T1000 (cell line): Measurements from ENCODE around the gene ASXL2.
"Not testable (repeated sequence)": the region's sequence is repeated elsewhere in the genome, so short reads cannot be mapped to it uniquely, and the experiment has no call there.

Source experiments
- DNase-seq: peaks from one replicate; lab custom pipeline; 2025; ENCODE audit warnings: mixed read lengths; lab: John Stamatoyannopoulos, UW

ASXL2 gene

GRCh38 chr2:25736899-25737515, 141.3 kb downstream of the ASXL2 start:
- no peak for DNase-seq

- no peak for DNase-seq
Observed at GRCh38 chr2:25735835-25736234, 142.5 kb downstream of the ASXL2 start.

- DNase-seq, result no peak
Observed at GRCh38 chr2:25728559-25728958, 149.7 kb downstream of the ASXL2 start.

DNA sequence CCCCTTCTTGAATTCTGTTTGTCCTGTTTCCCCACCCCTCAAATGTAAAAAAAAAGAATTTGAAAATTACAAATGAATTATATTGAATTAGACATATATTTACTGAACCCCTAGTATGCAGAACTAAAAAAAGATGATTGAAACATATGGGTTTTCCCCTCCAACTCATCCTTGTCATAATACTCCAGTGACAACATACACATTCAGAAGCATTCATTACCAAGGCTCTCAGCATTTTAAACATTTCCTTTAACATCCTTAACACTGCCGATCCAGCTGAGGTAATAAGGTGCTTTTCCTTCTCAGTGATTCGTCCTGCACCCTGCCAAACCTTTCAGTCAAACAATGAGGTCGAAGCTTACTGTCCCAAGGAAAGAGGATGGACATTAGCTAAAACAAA, 151.8 kb downstream of the ASXL2 start:
- no peak for DNase-seq

DNA sequence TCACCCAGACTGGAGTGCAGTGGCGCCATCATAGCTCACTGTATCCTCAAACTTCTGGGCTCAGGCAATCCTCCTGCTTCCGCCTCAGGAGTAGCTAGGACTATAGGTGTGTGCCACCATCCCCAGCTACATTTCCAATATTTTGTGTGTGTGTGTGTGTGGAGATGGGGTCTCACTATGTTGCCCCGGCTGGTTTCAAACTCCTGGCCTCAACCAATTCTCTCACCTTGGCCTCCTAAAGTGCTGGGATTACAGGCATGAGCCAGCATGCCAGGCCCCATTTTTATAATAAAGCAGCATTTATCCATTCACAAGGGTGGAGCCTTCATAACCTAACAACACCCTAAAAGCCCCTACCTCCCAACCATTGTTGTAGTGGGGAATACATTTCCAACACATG, 152.4 kb downstream of the ASXL2 start:
- DNase-seq, result no peak

DNA sequence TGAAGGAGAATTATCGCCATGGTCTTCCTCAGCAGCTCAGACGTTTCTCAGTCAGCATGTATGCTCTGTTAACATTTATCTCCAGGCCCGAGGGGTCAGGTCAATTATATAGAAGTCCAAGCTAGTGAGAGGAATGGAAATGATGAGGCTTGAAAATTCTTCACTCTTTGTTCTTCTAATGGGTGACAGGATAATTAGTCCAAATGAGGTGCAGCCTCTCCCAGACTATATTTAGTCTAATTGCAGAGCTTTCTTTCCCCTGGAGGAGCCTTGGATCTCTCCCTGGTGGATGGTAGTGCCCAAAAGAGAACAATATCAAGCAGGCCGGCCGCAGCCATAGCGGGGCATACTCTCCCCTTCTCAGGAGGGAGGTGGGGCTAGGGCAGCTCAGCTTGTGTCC, 153.5 kb downstream of the ASXL2 start:
- DNase-seq, result no peak

DNA sequence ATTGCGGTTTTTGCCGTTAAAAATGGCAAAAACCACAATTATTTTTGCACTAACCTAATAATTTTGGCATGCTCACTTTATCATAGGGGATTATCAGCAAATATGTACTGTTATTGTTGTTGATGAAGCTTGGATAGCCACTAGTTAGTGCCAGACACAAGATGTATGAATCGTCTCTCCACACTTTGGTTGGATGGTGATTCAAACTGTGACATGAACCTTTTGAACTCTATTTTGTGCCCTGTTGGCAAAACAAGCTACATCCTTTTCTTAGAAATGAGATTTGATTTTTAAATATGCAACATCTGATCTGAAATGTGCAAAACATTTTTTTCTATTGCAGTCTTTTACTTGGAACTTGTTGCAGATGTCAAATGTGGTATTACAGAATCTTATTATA, 156.1 kb downstream of the ASXL2 start:
- no peak for DNase-seq

DNA sequence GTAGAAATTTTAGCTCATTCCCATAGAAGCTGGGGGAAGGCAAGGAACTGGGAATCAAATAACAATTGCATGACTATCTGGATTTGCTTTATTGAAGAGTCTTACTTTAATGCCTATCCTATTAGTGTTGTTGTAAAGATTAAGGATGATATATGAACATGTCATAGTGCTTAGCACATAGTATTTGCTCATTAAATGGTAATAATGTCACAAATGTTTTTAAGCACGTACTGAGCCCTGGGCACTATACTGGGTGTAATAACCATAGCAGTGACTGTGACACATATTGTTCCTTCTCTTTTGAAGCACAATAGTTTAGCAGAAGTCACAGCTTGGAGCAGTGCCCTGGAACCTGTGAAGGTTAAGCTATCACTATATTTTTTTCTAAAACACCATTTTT, 157.7 kb downstream of the ASXL2 start:
- DNase-seq, result no peak

- DNase-seq, result no peak
Observed at GRCh38 chr2:25714740-25715139, 163.5 kb downstream of the ASXL2 start.

DNA sequence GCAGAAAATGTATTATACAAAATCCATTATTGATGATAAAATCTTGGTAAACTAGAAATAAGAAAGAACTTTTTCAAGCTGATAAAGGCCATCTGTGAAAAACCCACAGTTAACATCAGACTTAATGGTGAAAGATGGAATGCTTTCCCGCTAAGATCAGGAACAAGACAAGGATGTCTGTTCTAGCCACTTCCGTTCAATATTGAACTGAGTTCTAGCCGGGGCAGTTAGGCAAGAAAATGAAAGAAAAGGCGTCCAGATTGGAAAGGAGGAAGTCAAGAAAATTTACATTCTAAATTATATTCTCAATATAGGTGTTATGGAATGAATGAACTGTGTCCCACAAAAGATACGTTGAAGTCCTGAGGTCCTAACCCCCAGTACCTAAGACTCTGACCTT, 165.8 kb downstream of the ASXL2 start:
- no peak for DNase-seq

DNA sequence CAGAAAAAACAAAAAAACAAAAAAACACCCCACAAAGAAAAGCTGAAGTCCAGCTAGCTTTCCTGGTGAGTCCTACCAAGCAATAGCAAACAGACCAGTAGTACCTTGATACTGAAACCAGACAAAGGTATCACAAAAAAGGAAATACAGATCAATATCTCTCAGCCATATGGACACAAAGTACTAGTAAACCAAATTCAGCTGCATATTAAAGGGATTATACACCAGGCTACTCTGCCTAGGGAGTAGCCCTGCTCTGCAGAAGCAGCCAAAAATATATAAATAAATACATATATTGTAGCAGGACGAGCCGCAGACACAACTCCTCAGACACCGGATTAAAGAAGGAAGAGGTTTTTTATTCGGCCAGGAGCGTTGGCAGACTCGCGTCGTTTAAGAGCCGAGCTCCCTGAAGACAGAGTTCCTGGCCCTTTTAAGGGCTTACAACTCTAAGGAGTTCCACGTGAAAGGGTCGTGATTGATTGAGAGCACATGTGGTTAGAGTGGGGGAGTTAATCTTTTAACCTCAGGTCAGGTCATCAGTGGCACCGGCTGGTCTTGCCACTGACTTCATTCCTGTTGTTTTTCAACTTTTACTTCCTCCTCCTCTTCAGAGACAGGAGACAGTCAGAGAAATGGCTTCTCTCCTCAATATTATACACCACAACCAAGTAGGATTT, 166.5 kb downstream of the ASXL2 start:
- no peak for DNase-seq

GRCh38 chr2:25710750-25711149, 167.5 kb downstream of the ASXL2 start:
- DNase-seq, result no peak

GRCh38 chr2:25709349-25709748, 168.9 kb downstream of the ASXL2 start:
- DNase-seq, result no peak

GRCh38 chr2:25707927-25708590, 170.2 kb downstream of the ASXL2 start:
- no peak for DNase-seq

- DNase-seq, result not testable (repeated sequence)
Observed at GRCh38 chr2:25705575-25705974, 172.7 kb downstream of the ASXL2 start.

DNA sequence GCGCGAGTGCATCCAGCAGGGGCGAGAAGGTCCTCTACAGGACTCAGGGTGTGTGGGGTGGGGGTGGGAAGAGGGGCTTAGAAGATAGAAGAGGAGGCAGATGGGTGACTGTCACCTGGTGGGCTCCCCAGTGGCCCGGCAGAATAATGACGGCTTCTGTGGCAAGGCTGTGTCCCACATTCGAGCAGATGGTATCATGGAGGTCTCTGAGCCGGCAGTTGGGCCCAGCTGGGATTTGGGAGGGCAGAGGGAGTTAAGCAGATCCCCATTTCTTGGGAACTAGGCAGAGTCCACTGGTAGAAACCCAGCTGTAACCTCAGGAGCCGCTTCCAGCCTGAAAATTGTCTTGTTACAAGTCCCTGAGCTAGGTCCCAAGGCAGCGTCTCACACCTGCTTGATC, 176.5 kb downstream of the ASXL2 start:
- no peak for DNase-seq

DNA sequence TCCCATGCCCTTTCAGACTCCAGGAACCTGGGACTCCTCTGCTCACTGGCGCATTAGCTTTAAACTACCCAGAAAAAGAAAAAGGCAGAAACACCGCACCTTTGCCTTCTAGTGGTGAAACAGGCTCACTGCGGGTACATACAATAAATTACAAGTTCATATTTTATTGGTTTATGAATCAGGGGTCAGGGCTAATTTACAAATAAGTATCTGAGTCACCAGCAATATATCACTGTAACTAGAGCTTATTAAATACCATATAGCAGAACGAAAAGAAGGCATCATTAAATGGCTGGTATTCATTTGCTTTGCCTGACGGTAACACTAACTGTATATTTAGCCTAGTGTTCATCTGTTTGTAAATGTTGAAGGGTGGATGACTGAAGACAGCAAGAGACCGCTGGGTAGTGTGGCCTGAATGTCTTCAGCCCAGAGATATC, 178.0 kb downstream of the ASXL2 start:
- no peak for DNase-seq

DNA sequence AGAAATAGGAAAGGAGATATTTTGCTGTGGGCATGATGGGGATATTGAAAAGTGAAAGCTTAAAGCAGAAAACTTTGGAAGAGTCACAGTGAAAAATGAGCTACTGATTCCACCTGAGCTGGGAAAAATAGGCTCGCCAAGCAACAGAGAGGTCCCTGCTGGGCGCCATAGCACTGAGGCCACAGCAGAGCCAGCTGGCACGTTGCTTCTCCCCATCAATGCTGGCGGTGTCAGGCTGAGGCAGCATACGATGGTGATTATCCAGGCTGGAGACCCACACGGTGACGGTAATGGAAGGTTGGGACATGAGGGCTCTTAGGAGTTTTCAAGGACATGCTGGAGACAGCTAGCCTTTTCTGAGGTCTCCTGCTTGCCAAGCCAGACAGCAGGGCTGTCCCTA, 179.1 kb downstream of the ASXL2 start:
- no peak for DNase-seq

GRCh38 chr2:25698752-25699151, 179.5 kb downstream of the ASXL2 start:
- no peak for DNase-seq

DNA sequence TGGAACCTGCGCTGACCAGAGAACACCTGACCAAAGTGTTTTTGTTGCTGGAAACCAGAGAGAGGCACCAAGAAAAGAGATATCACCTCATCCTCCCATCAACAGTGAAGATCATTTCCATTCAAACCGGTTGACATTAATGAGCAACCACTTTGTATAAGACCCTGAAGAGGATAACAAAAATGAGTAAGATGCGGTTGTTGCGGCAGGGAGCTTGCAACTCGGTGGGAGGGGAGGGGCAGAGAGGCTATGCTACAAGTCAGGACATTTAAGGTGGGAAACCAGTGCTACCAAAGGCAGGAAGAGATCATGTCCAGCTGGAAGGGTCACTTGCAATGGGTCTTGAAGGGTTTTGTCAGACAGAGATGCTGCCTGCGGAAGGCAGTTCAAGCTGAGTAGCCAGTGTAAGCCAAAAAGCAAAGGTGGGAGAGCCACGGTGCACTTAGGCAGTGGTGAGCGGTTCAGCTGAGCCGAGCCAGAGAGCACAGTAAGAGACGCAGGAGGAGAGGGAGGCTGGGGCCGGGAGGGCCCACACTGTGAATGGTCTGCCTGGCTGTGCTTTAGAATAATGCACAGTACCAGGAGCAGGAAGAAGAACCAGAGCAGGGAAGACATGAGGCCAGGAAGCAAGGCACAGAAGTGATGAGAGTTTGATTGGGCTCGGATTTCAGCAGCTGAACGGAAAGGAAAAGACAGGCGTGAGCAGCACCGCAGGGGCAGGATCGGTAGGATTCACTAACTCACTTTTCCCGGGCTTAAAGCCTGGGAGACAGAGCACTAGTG, 180.5 kb downstream of the ASXL2 start:
- no peak for DNase-seq

- DNase-seq, result no peak
Observed at GRCh38 chr2:25692737-25693445, 185.4 kb downstream of the ASXL2 start.

GRCh38 chr2:25692143-25692542, 186.1 kb downstream of the ASXL2 start:
- no peak for DNase-seq
